OCI-LY1 (cell line): ENCODE measurements around the gene ACER3.

Source experiments
- H2AFZ ChIP-seq: fragments of 200-600 bp; sonication (generic), shearing (Covaris generic); 2 replicates; pipeline ENCODE4 v1.6.0; 2014; ENCODE audit warnings: antibody characterized with exemption, mild to moderate bottlenecking, low read length
- H3F3A ChIP-seq: fragments of 200-600 bp; sonication (generic), shearing (Covaris generic); 2 replicates; pipeline ENCODE4 v1.6.0; 2014; ENCODE audit warnings: mild to moderate bottlenecking, antibody characterized with exemption, low read length, moderate library complexity; ENCODE audit not compliant: insufficient read depth
- H3K27ac ChIP-seq: fragments of 200-600 bp; sonication (generic); 2 replicates; pipeline ENCODE4 v1.5.1; 2014; ENCODE audit warnings: low read length, mixed run types, mild to moderate bottlenecking, low read depth; ENCODE audit not compliant: poor library complexity, severe bottlenecking
- H3K27me3 ChIP-seq: fragments of 200-600 bp; sonication (generic); 2 replicates; pipeline ENCODE4 v1.6.0; 2014; ENCODE audit warnings: antibody characterized with exemption, mild to moderate bottlenecking, low read length, moderate library complexity; ENCODE audit not compliant: insufficient read depth
- H3K36me3 ChIP-seq: fragments of 200-600 bp; sonication (generic); 2 replicates; pipeline ENCODE4 v1.6.1; 2014; ENCODE audit warnings: mild to moderate bottlenecking, antibody characterized with exemption, low read length, moderate library complexity, mixed read lengths; ENCODE audit not compliant: insufficient read depth
- H3K4me1 ChIP-seq: fragments of 200-600 bp; sonication (generic); 2 replicates; pipeline ENCODE4 v1.5.1; 2014; ENCODE audit warnings: mild to moderate bottlenecking, low read length, moderate library complexity; ENCODE audit not compliant: insufficient read depth, severe bottlenecking
- H3K4me2 ChIP-seq: fragments of 200-600 bp; sonication (generic), shearing (Covaris generic); 2 replicates; pipeline ENCODE4 v1.6.1; 2014; ENCODE audit warnings: low read length
- H3K4me3 ChIP-seq: fragments of 200-600 bp; sonication (generic); 2 replicates; pipeline ENCODE4 v1.5.1; 2014; ENCODE audit warnings: low read length, low read depth, mild to moderate bottlenecking, mixed read lengths; ENCODE audit not compliant: poor library complexity, severe bottlenecking
- H3K79me2 ChIP-seq: fragments of 200-600 bp; shearing (Covaris generic); 2 replicates; pipeline ENCODE4 v1.6.1; 2016; ENCODE audit warnings: mixed run types, low read length, mixed read lengths; ENCODE audit not compliant: insufficient read depth
- H3K9ac ChIP-seq: fragments of 200-600 bp; sonication (generic), shearing (Covaris generic); 2 replicates; pipeline ENCODE4 v1.6.1; 2014; ENCODE audit warnings: mild to moderate bottlenecking, low read length, mixed read lengths
- H3K9me2 ChIP-seq: fragments of 200-600 bp; sonication (generic), shearing (Covaris generic); 2 replicates; pipeline ENCODE4 v1.6.1; 2014; ENCODE audit warnings: low read depth, mild to moderate bottlenecking, low read length, mixed read lengths
- H3K9me3 ChIP-seq: fragments of 200-600 bp; shearing (Covaris generic); 2 replicates; pipeline ENCODE4 v1.6.1; 2014; ENCODE audit warnings: low read length, mixed read lengths
- H4K20me1 ChIP-seq: fragments of 200-600 bp; sonication (generic), shearing (Covaris generic); 2 replicates; pipeline ENCODE4 v1.6.0; 2016; ENCODE audit warnings: mild to moderate bottlenecking, low read length; ENCODE audit not compliant: insufficient read depth
- CTCF ChIP-seq: fragments of 200-600 bp; sonication (generic), shearing (Covaris generic); IDR thresholded peaks from 2 replicates; pipeline ENCODE4 v1.5.1; 2017; ENCODE audit warnings: mild to moderate bottlenecking, antibody characterized with exemption, low read length, moderate library complexity, mixed read lengths
- EZH2 ChIP-seq: fragments of 200-600 bp; sonication (generic), shearing (Covaris generic); IDR thresholded peaks from 2 replicates; pipeline ENCODE4 v1.8.0; 2017; ENCODE audit warnings: borderline replicate concordance, mixed run types, mild to moderate bottlenecking, antibody characterized with exemption, low read length, moderate library complexity, mixed read lengths

ACER3 gene

GRCh38 chr11:76836613-76837291, 24.0 kb upstream of the ACER3 start:
- Histone ChIP-seq H3K27ac (no peak overlapping the region), H3K27me3 (no peaks in the 10 kb centered on the region), H3K9me2 (no peaks in the 10 kb centered on the region), H4K20me1 (no peaks in the 10 kb centered on the region), H3K4me3 (no peak overlapping the region), H3K9ac (no peak overlapping the region), H3K4me1 (no peaks in the 10 kb centered on the region), H2AFZ (no peak overlapping the region), H3K36me3 (no peaks in the 10 kb centered on the region), H3K79me2 (no peaks in the 10 kb centered on the region), H3K4me2 (no peak overlapping the region), H3F3A (no peaks in the 10 kb centered on the region), H3K9me3 (no peaks in the 10 kb centered on the region)
- no peak for TF ChIP-seq EZH2
- TF ChIP-seq CTCF = no peak

- Histone ChIP-seq H3K79me2 (no peaks in the 10 kb centered on the region), H3K9me2 (no peaks in the 10 kb centered on the region), H2AFZ (no peak overlapping the region), H3K4me3 (no peak overlapping the region), H3K4me2 (no peak overlapping the region), H3K27ac (no peak overlapping the region), H3K36me3 (no peaks in the 10 kb centered on the region), H3K9me3 (no peaks in the 10 kb centered on the region), H3K27me3 (no peaks in the 10 kb centered on the region), H3K4me1 (no peaks in the 10 kb centered on the region), H3K9ac (no peak overlapping the region), H3F3A (no peaks in the 10 kb centered on the region), H4K20me1 (no peaks in the 10 kb centered on the region)
- no peak for TF ChIP-seq CTCF
- TF ChIP-seq EZH2 = no peak
These were observed 22.7 kb upstream of the ACER3 start for GRCh38 chr11:76837696-76838677.

GRCh38 chr11:76838678-76839068, 22.0 kb upstream of the ACER3 start:
- Histone ChIP-seq H3K9ac (no peak overlapping the region), H3K27me3 (no peaks in the 10 kb centered on the region), H3F3A (no peaks in the 10 kb centered on the region), H3K4me1 (no peaks in the 10 kb centered on the region), H3K79me2 (no peaks in the 10 kb centered on the region), H4K20me1 (no peaks in the 10 kb centered on the region), H2AFZ (no peak overlapping the region), H3K4me2 (no peak overlapping the region), H3K9me2 (no peaks in the 10 kb centered on the region), H3K36me3 (no peaks in the 10 kb centered on the region), H3K4me3 (no peak overlapping the region), H3K27ac (no peak overlapping the region), H3K9me3 (no peaks in the 10 kb centered on the region)
- TF ChIP-seq CTCF (peak; percentile 18; the same call in 1 of the 2 replicates), EZH2 (no peak)
